GM18858 (cell line): ENCODE results near the gene CRACDL.

Source experiments
- ATAC-seq: cut with Tn5 transposase; IDR thresholded peaks from one replicate; pipeline ENCODE4 v1.9.1; 2021; ENCODE audit not compliant: unreplicated experiment

Gene CRACDL

DNA sequence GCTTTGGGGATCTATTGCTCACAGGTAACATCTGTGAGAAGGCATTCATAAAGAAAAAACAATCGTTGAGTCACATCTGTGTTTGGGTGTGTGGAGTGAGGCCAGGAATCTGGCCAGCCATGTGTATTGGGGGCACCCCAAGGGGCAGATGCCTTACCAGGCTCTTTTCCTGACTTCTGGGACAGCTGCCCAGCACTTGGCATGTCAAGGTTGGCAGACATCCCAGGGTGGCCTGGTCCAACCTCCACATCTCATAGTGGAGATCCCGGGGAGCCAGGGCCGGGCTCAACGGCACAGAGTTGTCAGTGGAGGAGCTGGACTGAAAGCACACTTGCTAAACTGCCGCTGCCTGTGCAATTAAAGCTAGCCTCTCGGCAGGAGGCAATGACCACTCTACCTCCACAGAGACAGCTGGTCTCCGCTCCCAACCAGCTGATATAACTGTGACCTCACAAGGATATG is 129.8 kb downstream of the CRACDL start:
- ATAC-seq: no peak

GRCh38 chr2:98805412-98806171 is 130.4 kb downstream of the CRACDL start:
- no peak for ATAC-seq

DNA sequence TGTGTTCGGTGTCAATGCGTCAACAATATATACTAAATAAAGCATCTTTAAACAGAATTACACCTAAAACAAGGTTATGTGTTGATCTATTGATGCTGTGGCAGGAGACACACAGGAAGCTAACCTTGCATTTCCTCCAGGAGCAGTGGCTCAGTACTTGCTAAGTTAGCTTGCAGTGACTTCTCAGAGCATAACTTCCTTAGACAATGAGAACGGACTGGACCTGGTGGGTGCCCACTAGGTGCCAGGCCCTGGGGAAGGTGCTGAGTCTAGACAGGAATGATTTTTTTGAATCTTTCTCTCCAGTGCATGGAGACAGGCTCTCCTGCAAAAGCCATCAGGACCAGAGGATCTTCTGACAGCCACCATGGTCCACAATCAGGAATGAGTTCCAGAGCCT is 131.3 kb downstream of the CRACDL start:
- no peak for ATAC-seq

DNA sequence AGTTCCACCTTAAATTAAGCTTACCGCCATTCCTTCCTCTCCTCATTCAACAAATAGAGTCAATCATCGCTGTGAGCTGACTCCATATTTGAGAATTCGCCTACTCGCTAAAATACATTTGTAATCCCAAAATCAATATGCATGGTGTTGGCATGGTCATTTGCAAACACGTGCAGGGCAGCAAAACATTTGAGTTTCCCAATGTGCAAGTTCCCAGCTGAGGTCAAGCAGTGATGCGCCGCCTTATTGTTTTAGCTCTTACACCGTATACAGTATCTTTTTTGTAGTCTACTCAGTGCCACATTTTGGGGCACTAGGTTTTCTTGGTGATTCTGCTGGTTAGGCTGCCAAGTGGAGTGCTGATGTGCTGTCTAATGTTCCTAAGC is 131.8 kb downstream of the CRACDL start:
- ATAC-seq: no peak

DNA sequence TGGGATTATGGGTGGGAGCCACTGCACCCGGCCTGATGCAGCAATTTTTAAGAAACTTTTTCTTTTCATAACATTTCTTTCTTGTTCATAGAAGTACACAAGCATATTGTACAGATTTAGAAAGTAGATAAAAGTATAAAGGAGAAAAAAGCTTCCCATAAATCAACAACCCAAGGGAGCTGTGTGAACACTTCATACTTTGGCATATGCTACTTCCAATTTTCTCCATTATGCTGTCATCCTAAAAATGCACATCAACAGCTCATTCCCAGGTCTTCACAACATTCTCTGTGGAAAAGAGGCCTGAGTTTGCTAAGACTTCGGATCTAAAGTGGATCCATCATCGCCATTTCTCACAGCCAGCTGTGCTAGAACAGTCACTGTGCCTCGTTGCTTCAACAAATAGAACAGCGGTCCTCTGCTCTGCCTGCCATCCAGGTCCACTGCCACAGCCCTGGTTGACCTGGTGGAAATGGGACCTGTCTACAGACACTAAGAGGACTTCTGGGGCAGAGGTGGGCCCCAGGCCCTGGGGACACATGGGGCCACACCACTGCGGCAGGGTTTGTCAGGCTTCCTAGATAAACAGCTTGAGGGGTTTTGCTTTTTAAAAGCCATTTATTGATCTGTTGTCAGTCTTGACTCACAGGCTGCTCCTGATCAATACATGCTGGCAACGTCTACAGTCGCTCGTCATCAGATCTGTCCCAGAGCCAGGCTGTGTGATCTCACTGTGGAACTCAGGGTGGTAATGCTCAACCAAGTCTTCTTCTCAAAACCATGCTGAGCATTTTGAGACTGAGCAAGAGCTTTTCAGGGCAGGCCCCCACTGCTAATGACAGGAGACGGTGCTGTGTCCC is 132.4 kb downstream of the CRACDL start:
- ATAC-seq: no peak

GRCh38 chr2:98802344-98802743 is 133.7 kb downstream of the CRACDL start:
- no peak for ATAC-seq

DNA sequence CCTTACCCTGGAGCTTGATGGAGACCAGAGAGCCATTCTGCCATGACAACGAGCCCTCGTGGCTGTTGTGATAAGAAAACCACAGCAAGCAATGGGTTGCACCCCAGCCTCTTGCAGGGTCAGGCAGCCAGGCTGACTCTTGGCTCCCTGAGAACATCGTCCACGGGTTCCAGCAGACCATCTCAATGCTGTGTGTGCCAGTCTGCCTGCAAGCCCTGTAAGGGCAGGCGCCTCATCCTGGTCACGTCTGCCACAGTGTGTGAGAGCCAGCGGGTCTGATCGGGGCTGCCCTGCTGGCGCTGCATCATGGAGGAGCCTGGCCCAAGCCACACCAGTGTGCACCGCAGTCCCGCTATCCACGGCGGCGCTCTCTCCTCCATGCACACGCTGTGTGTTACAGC is 134.1 kb downstream of the CRACDL start:
- ATAC-seq: no peak

DNA sequence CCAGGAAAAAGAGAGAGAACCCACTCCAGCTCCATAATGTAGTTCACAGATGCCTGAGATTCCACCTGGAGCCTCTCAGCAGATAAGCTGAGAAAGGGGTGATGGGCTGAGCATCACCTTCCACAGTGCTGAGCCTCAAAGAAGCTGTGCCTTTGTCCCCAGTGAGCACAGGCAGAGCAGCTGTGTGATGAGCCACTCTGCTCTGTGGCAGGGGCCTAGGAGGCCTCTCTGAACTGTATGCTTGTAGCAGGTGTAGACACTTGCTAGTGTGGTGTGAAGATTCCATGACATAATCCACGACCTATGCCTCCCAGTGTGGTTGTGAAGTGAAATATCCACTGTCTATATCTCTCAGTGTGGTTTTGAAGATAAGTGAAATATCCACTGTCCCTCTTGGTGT is 134.7 kb downstream of the CRACDL start:
- no peak for ATAC-seq

- ATAC-seq: no peak
These were observed 135.5 kb downstream of the CRACDL start for GRCh38 chr2:98800330-98801064.

DNA sequence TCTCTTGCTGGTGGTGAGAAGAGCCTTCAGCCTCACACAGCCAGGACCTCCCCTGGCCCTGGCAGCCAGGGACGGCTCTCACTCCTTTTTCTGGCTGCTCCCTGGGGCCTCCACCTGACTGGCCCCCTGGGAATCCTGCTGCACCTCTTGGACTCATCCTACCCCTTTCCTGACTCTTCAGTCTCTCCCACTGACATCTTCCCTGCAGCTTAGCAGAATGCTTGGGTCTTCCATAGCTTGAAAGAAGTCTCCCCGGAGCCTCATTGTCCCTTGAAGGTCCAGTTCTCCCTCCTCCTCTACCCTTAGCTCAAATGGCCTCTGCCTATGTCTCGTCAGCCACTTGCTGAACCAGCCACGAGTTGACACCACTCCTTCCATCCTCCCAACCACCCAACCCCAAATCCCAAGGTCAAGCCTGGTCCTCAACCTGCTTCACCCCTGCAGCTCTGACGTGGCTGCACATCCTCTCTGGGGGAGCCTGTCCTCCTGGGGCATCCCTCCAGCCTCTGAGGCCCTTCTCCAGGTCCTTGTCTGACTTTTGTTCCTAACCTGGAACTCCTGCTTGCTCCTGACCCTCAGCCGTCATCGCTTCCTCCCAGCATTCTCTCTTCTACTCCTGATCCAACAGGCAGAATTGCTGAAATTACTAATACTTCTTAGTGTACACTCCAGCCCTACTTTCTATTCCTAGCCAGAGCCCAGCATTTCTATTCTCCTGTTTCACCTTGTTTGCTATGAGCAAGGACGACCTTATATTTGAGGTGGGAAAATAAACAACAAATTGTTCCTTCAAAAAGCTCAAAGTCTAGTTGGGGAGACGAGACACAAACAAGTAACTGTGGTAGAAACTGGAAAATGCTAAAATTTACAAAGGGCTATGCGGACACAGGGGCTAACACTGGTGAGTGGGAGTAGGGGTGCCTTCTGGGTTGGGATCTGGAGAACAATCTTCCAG is 136.4 kb downstream of the CRACDL start:
- ATAC-seq: no peak

- no peak for ATAC-seq
These were observed 139.1 kb downstream of the CRACDL start for GRCh38 chr2:98796775-98797544.

GRCh38 chr2:98795891-98796676 is 139.9 kb downstream of the CRACDL start:
- ATAC-seq: no peak

DNA sequence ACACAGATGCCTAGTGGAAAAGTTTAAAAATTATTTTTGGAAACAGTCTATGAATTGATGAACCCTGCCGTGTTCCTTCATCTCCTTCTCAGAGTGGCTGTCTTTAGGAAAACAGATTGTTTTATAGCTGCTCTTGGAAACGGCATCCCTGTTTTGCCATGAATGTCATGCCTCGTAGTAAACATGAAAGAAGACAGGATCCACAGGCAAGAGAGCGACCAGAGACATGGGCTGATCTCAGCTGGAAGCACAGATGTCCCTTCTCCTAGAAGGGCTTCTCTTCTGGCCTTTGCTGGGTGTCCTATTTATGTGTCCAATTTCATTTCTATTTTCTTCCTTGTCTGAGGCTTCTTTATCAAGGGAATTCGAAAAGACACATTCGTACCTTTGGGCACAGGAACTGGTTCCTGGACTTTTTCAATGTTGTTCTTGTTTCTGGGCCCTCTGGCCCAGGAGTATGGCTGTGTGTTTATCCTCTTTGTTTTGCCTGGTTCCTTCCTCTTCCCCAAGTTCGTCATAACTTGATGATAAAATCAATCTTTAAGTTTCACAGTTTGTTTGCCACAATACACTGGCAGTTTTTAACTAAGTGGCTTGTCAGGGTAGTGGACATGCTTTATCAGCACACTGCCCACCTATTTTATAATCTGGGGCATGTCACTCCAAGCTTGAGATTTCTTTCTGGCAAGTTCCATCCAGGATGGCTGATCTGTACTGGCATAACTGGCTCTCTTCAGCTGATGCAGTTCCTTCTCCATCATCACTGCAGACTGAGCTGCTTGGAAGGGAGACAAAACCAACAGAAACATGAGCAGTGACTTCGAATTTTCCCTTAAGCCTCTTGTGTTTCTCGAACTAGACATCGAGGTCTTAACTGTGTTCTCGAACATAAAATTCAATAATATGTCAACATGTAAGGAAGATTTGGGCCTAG is 141.9 kb downstream of the CRACDL start:
- no peak for ATAC-seq

- no peak for ATAC-seq
These were observed 142.8 kb downstream of the CRACDL start for GRCh38 chr2:98793275-98793674.

GRCh38 chr2:98790221-98790620 is 145.8 kb downstream of the CRACDL start:
- ATAC-seq: no peak

- no peak for ATAC-seq
These were observed 148.3 kb downstream of the CRACDL start for GRCh38 chr2:98787700-98788099.

DNA sequence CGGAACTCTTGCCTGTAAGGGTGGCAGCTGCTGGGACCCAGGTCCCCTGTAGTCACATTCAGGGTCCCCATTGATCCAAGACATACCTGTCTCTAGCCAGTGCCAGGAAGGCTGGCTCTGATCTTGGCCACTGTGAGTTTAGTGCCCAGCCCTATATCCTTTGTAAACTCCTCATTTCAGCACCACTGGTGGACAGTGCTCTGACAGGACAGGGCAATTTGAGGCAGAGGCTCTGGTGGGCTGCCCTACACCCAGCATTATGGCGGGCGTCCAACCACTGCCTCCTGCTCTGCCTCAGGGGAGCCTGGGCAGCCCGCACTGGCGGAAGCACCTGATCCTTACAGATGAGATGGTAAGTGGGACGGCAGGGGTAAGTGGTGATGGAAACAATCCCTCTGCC is 149.8 kb downstream of the CRACDL start:
- no peak for ATAC-seq

GRCh38 chr2:98782570-98782969 is 153.5 kb downstream of the CRACDL start:
- ATAC-seq: no peak
